Esophagus muscularis mucosa (tissue), 4 donors: ENCODE measurements around the gene CNTNAP2.
"Not testable (repeated sequence)": the region's sequence is repeated elsewhere in the genome, so short reads cannot be mapped to it uniquely, and the experiment has no call there.

Source experiments
- EP300 ChIP-seq: sonication (generic); formaldehyde crosslinking; IDR thresholded peaks from one replicate; pipeline ENCODE4 v1.6.1; 2017; ENCODE audit warnings: antibody characterized with exemption
- POLR2A ChIP-seq: fragments of 450-650 bp; IDR thresholded peaks from one replicate; pipeline ENCODE4 v1.6.1; 2017; ENCODE audit warnings: antibody characterized with exemption, moderate library complexity, mild to moderate bottlenecking, low read depth
- TF ChIP-seq, protein P1 (sequence below), 3 experiments: fragments of 200-600 bp in 2 of 3; fragments of 450-650 bp in 1 of 3; sonication (generic) in 2 of 3; IDR thresholded peaks; one replicate each; pipeline ENCODE4 v1.5.1; 2017 to 2019; ENCODE audit warnings: antibody characterized with exemption in 3 of 3, mild to moderate bottlenecking in 2 of 3, moderate library complexity in 1 of 3

DNA sequence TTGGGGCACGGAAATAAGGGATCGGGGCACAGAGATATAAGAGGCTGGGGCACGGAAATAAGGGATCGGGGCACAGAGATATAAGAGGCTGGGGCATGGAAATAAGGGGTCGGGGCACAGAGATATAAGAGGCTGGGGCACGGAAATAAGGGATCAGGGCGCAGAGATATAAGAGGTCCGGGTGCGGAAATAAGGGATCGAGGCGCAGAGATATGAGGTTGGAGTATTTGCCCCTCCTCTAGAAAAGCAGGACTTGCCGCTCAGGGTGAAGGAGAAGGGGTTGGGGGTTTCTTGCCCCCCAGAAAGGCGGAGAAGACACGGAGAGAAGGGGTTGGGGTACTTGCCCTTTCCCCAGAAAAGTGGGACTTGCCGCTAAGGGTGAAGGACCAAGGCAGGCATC, 131.4 kb downstream of the CNTNAP2 start:
- TF ChIP-seq, protein P1, sequence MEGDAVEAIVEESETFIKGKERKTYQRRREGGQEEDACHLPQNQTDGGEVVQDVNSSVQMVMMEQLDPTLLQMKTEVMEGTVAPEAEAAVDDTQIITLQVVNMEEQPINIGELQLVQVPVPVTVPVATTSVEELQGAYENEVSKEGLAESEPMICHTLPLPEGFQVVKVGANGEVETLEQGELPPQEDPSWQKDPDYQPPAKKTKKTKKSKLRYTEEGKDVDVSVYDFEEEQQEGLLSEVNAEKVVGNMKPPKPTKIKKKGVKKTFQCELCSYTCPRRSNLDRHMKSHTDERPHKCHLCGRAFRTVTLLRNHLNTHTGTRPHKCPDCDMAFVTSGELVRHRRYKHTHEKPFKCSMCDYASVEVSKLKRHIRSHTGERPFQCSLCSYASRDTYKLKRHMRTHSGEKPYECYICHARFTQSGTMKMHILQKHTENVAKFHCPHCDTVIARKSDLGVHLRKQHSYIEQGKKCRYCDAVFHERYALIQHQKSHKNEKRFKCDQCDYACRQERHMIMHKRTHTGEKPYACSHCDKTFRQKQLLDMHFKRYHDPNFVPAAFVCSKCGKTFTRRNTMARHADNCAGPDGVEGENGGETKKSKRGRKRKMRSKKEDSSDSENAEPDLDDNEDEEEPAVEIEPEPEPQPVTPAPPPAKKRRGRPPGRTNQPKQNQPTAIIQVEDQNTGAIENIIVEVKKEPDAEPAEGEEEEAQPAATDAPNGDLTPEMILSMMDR (IDR thresholded peaks at IDR 0.05) = not testable (repeated sequence)
- TF ChIP-seq POLR2A, EP300: not testable (repeated sequence)
